GM18511 (cell line): ENCODE results near the gene NR1D1.

ENCODE experiments used
- ATAC-seq: cut with Tn5 transposase; IDR thresholded peaks from one replicate; pipeline ENCODE4 v1.9.1; 2021; ENCODE audit warnings: mild to moderate bottlenecking, moderate library complexity; ENCODE audit not compliant: unreplicated experiment

Gene NR1D1

DNA sequence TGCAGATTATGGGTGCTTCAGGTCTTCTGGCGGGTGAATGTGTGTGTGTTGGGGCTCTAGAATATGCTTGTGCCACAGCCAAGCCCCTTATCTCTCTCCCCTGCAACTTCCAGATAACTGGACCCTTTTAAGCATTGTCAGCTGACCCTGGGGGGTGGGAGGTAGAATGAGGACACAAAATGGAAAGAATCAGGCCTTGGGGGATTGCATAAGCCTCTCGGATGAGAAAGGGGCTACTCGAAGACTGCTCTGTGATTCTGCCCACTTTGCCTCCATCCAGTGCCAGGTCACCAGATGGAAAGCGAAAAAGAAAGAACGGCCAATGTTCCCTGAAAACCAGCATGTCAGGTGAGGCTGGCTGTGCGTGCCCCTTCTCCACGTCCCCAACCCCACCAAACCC lies 23.8 kb downstream of the NR1D1 start:
- no peak for ATAC-seq

DNA sequence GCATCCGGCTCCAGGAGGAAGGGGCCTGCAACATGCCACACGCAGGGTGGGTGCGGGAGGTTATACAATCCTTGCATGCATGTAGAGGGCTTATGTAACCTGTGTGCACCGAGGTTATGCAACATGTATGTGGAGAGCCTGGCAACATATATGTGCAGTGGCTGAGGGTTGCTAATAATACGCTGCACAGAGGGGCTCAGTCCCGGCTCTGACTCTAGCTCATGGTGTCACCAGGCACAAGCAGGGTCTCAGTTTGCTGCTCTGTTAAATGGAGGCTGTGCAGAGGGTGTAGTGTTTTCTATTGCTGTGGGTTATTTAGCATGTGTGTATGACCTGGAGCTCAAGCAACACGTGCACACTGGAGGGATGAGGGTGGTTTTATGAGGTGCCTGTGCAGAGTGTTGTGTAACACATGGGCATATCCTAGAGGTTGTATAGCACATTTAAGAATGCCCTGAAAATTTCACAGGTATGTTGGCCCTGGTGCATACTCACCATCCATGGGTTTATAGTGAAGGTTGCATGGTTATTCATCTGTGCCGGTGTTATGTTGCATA lies 24.4 kb downstream of the NR1D1 start:
- no peak for ATAC-seq

DNA sequence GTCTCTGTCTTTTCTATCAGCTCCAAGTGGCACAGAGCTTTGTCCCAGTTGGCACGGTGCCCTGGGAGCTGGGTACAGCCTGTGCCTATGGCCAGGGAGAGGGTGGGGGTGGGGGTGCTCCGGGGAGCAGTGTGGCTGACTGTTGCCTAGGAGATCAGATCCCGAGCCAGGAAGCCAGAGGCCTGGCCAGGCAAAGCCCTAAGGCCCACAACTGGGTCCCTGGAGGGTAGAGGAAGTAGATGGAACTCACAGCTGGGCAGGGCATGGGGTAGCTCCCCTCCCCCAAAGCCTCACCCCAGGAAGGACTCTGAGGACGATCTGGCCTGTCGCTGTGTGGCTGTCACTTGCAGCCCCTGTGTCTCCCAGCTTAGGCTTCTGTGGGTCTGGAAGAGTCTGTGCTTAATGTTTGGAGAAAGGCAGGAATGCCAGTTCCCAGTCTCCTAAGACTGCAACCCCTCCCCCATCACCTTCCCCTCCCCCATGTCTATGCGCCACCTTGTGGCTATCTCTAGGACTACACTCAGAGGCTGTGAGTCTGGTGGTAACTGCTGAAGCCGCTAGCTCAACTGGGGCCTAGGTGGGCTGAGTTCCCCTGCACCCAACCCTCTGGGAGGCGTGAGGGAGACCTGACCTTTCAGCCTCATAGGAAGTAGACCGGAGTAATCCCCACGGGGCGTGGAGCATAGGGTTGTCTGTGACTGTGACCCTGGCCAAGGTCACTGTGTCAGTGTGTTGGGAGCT lies 25.0 kb downstream of the NR1D1 start:
- ATAC-seq = no peak

DNA sequence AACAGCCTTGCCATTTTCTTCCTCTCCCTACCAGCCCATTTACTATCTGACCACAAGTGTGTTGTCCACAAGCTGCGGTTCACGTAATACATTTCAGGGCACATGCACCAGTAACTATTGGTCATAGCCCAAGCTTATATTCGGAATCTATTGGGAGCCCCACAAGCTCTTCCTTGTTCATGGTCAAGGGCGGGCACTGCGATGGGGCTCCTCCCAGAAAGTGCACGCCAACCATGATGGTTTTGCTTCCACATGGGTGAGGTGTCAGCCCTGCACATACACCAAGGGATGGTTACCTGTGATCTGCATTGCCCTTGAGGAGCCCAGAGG lies 25.6 kb downstream of the NR1D1 start:
- no peak for ATAC-seq

DNA sequence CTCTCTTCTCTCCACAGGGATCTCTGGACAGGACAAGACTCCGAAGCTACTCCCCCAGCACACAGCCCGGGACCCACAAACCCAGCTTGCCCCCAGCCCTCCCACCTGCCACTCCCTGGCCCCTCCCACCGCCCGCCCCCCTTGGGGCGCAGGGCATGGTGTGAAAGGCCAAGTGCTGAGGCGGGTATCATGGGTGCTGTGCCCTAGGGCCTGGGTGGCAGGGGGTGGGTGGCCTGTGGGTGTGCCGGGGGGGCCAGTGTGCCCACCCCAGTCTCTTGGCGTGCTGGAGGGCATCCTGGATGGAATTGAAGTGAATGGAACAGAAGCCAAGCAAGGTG lies 26.2 kb downstream of the NR1D1 start:
- no peak for ATAC-seq

DNA sequence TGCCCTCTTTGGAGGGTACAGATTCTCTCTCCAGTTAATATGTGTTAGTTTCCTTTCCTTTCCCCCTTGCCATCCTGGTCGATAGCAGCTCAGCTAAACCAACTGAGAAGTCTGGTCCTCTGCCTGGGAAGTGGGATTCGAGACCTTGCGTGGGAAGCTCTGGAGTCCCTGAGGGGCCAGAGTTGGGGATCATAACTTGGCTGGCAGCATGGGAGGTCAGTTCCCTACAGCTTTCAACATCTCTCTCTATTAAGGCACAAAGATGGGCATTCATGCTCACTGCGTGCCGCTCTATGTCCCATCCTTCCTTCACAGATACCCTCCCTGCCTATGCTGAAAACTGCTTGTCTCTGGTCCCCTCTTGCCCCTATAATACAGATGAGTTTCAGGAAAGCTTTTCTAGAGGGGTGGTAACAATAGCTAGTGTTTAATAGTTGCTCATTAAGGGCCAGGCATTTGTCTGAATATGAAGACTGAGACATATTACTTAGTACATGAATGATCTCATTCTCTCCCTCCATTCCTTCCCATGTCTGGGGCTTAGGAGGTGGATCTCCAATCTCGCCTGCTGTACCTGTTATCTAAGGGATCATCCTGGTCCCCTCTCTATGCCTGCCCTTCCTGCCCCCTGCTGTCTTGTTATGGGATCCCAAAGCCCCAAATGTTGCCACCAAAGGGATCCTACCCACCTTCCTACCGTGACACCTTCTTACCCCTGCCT lies 26.8 kb downstream of the NR1D1 start:
- ATAC-seq = no peak

DNA sequence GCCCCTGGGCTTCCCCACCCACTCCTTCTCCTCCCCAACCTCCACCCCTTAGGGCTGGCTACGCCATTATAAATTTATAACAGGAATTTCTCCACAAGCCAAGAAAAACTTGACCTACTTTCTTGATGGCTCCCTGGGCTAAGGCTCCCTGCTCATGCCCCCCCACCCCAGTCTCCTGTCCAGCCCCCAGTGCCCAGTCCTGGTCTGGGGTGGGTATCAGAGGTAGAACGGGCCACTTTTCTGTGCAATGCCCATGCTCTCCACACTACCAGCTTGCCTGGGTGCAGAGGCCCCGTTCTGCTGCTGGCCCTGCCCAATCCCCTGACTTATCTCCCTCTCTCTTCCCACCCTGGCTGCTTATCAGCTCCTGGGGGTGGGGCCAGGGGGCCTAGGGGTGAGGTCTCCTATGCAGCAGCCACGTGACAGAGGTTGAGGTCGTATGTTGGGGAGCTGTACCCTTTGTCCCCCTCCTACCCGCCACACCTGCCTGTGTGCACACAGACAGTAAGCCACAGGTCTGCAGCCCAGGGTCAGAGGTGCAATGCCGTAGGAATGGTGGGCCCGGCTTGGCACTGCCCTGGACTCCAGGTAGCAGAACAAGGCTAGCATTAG lies 27.5 kb downstream of the NR1D1 start:
- no peak for ATAC-seq

DNA sequence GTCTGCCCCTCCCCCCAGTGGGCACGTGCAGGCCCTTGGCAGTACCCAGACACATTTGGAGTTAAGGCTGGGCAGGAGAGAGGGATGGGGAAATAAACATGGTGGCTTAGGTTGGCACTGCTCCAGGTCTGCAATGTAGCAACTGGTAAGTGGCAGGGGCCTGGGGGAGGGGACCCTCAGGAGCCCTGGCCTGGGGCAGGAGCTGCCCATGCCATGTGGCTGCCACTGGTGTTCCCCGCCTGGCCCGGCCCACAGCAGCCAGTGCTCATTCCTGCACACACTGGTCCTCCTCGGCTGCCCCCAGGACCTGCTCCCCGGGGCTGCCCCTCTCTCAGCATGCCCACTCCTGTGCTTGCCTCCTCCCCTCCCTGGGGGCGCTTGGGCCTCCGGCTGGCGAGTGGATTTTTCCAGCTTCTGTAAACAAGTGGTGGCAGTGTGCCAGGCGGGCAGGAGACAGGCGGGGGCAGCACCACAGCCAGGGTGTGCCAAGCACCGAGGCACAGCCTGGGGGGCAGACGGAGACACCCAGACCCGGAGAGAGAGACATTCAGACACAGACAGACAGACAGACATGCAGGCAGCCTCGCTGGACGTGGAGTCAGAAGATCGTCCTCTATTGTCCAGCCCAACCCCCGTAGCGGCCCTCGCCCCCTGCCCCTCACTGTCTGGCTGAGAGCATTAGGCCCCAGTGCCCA lies 28.2 kb downstream of the NR1D1 start:
- no peak for ATAC-seq

DNA sequence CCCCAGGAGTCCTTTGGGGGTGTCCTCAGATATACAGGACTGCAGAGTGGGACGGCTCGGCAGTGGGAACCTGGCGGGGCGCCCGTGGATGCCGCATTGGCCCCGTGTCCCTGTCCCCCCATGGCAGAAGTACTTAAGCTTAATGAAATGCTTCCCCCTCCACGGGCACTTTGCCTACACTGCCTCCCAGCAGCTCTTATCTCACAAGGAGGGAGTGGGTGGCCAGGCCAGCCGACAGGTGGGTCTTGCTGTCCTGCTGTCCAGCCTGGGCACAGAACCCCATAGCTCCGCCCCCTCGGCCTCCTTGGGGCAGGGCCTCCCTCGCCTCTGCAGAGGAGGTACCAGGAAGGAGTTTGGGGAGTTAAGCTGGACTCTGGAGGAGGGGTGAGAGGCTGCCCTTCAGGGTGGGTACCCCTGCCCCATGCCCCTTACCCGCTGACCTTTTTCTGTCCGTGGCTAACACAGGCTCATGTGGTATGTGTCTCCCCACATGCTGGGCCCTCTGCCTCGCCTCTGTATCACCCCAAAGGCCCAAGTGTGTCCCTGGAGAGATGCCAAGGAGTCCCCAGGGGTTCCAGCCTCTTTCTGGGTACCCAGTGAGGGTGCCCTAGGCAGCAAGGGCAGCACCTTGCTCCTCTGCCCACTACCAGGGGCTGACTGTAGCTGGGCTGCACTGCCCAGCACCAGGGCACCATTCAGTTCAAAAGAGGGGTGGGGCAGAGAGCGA lies 28.9 kb downstream of the NR1D1 start:
- no peak for ATAC-seq

DNA sequence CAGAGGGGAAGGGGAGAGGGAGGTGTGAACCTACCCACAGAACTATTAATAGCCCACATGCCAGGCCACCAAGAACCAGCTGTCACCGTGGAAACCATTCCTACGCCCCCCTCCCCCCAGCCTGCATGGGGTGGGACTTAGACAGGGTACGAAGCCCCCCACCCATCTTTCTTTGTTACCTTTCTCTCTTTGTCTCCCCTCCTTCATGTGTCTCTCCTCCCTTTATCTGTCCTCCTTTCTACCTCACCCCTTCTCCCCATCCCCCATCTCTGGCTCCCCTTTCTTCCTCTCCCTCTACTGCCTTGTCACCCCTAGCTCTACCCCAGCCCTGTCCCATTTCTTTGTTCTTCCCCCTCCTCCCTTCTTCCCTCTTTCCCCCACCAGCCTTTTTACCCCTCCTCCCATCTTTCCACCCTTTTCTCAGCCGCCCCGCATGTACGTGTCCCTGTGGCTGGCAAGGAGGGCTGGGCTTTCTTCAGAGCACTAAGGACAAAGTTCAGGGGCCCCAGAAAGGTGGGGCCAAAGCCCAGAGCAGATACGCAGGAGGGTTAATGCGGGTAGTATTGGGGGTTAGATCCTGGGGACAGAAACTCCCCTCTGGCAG lies 29.6 kb downstream of the NR1D1 start:
- no peak for ATAC-seq

DNA sequence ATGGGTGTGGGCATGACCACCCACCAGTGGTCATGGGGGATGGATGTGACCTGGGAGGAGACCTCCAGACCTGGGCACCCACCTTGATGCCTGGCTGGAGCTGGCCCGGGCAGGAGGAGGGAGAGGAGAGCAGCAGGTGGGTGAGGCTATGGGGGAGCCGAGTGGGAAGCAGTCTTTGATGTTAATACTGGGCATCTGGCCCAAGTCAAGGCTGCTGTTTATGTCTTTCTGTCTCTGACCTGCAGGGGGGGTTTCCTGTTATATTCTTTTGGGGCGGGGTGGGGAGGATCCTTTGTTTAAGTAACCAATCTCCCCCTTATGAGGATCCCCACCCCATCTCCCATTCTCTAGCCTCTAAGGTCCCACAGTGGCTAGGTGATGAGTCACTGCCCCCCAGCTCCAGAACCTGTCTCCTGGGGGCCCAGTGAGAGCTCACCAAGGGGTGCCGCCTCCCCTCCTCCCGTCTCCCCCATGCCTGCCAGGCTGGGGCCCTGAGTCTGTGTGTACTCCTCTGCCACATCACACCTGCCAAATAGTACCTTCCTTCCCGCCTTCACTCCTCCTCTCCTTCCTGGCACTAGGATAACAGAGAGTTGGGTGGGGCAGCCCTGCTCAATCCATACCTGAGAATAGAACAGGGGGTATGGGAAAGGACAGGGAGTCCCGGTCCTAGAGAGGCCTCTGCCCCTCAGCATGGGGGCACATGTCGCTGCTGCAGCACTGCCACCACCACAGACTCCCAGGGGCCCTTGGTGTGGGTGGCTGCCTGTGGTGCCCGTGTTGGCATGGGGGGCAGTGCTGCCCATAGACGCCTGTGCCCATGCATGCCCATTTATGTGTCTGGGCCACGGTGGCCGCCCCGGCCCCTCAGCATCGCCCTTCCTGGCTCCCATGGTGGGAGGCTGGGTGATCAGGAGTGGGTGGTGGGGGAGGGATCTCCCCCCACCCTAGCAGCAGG lies 30.4 kb downstream of the NR1D1 start:
- ATAC-seq = no peak

DNA sequence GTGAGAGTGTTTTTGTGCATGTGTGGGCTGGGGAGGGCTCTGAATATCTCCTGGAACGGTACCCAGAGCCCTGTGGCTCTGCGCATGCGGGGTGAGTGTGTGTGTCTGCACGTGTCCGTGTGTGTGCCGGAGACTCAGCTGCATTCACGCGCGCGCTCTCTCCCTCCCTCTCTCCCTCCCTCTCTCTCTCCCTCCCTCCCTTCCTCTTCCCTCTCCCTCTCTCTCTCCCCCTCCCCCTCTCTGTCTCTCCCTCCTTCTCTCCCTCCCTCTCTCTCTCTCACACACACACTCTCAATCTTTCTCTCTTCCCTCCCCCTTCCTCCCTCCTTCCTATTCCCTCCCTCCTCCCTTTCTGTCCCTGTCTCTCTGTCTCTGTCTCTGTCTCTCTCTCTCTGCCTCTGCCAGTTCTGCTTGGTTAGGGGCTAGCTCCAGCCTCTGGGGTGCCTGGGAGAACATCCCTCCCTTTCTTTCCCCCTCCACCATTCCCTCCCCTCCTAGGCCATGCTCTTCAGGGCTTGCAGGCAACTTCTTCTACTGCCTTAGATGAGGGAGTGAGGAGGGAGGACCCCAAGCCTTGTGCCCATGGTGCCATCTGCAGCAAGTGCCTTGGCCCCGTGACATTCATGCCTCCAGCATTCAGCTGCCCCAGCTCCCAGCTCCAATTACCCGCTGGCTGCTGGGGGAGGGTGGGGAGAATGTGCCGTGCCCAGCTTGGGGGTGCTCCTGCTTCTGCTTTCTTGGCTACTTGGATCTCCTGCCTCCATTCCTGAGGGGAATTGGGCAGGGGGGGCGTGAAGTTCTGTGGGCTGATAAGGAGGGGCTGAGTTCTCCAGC lies 31.3 kb downstream of the NR1D1 start:
- no peak for ATAC-seq

DNA sequence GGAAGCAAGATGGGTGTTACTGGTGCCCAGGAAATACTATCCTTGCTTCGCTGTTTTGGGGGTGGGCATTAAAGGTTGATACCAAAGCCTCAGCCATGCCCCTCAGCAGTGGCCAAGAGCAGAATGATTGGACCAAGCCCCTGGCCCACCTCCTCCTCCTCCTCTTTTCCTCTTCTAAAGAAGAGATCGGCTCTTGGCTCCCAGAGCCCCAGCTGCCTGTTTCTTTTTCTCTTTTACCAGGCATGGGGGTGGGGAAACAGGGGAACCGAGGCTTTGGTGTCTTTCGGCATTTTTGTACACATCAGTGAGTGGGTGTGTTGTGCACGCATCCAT lies 31.8 kb downstream of the NR1D1 start:
- ATAC-seq = no peak

DNA sequence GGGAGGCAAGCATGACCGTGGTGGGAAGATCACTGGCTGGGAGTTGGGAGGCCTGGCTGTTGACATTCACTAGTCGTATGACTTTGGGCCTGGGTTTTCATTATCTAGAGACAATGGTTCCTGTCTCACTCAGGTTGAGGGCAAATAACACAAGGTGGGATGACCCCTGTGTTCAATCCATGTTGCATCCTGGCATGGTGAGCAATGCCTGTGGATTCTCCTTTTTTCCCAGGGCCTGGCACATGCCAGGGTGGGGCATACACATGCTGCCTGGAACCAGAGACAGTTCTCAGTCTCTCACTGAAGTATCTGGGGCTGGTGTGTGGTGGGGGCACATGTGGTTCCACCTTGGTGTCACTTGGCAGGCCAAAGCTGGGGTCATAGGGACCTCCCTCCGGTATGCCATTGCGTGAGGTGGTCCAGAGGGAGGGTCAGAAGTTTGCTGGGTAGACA lies 32.2 kb downstream of the NR1D1 start:
- ATAC-seq = no peak

DNA sequence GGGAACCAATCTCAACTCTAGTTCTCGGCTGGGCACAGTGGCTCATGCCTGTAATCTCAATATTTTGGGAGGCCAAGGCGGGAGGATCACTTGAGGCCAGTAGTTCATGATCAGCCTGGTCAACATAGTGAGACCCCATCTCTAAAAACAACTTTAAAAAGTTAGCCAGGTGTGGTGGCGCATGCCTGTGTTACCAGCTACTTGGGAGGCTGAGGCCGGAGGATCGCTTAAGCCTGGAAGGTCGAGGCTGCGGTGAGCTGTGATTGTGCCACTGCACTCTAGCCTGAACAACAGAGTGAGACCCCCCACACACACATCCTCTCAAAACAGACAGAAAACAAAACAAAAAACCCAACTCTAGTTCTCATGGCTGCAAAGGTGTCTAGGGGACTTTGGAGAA lies 32.7 kb downstream of the NR1D1 start:
- no peak for ATAC-seq

DNA sequence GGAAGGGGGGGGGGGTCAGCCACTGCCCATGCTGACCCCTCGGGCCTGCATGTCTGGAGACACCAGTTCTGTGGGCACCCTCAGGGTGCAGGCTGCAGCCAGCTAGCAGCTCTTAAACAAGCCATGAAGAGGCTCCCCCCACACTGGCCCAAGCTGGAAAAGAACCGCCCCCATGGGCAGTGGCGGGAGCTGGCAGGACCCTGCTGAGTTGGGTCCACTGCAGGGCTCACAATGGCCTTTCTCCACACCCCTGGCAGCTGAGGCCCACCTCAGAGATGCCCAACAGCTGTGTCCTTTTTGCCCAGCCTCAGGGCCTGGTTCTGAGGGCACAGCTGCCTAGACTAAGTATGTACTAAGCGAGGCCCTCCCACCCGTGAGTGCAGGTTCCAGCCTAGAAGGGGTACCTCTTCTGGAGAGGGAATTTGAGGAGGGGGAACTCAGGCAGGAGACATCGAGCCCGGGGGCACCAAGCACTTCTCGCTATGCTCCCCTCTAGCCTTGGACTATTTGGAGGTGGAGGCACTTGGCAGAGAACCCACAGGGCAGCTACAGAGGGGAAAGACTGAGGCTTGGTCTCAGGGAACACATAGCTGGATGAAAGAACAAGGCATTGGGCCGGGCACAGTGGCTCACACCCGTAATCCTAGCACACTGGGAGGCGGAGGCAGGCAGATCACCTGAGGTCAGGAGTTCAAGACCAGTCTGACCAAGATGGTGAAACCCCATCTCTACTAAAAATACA lies 34.4 kb downstream of the NR1D1 start:
- ATAC-seq = no peak

DNA sequence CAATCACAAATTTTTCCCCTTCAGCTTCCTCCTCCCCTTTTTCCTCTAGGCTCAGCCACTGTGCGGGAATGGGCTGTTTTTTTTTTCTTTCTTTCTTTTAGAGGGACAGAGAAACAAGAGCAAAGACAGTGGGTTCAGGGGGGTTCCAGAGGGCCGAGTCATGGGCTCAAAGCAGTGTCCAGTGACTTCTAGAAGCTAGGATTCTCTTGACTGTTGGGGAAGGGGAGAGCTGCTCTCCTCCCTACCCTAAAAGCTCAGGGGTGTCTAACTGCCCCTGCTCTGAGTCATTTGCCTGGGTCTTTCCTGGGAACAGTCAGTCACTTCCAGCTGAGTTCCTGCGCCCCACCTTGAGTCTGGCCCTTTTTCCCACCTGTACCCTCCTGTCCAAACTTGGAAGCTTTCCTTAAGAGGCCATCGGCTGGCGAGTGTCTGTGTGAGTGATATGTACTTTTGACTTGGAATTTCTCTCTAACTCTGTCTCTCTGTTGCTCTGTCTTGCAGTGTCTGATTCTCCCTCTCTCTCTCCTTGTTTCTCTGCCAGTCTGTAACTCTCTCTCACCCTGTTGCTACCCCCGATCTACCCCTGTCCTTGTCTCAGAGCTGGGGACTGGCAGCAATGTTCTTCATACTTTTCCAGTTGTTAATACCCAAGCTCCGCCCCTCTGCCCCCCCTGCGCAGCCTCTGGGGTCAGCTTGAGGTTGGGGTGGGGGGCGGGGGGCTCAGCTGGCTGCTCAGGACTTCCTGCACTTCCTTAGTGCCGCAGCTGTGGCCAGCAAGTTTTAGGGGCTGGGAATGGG lies 35.2 kb downstream of the NR1D1 start:
- no peak for ATAC-seq
